Femur (tissue), 1 donor: ENCODE data around the gene C9orf43.

Experiments
- DNase-seq: peaks from one replicate; pipeline ENCODE4 v3.0.0-alpha.2; 2017

The C9orf43 gene

GRCh38 chr9:113468716-113469448 lies 58.3 kb downstream of the C9orf43 start:
- peak; percentile 72 for DNase-seq

DNA sequence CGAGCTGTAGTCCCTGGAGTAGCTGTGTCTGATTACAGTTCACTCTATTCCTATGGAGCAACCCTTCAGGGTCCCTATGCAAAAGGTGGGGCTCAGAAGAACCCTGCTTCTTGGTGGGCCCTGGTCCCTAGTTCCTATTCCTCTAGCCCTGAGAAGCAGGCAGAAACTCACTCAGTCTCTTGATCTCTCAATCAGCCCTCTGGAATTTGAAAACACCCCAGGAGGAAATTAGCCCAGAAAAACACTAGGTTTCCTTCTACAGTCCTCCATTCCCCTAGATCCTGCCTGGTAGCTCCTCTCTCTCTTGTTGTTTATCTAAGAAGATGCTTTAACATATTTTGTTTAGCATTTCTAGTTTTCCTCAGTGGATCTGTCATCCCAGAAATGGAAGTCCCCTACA lies 60.6 kb downstream of the C9orf43 start:
- DNase-seq, result no peak

DNA sequence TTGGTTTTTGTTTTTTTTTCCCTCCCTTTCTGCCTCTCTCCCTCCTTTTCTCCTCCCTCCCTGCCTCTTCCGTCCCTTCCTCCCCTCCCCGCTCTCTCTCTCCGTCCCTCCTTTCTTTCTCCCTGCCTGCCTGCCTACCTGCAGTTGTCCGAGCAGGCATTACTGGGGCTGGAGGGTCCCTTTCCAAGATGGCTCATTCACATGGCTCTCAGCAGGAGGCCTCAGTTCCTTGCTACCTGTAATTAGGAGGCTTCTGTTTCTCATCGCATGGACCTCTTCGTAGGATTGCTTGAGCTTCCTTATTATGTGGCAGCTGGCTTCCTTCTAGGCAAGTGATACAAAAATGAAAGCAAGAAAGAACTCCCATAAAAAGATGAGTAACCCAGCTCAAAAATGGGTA lies 61.0 kb downstream of the C9orf43 start:
- DNase-seq, result no peak

DNA sequence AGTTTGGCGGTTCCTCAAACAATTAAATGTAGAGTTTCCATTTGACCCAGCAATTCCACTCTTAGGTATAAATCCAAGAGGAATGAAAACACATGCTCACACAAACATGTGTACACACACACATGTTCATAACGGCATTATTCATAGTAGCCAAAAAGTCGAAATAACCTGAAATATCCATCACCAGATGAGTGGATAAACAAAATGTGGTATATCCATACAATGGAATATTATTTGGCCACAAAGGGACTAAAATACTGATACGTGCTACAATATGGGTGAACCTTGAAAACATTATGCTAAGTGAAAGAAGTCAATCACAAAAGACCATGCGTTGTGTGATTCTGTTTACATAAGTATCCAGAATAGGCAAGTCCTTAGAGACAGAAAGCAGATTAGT lies 61.7 kb downstream of the C9orf43 start:
- no peak for DNase-seq

DNA sequence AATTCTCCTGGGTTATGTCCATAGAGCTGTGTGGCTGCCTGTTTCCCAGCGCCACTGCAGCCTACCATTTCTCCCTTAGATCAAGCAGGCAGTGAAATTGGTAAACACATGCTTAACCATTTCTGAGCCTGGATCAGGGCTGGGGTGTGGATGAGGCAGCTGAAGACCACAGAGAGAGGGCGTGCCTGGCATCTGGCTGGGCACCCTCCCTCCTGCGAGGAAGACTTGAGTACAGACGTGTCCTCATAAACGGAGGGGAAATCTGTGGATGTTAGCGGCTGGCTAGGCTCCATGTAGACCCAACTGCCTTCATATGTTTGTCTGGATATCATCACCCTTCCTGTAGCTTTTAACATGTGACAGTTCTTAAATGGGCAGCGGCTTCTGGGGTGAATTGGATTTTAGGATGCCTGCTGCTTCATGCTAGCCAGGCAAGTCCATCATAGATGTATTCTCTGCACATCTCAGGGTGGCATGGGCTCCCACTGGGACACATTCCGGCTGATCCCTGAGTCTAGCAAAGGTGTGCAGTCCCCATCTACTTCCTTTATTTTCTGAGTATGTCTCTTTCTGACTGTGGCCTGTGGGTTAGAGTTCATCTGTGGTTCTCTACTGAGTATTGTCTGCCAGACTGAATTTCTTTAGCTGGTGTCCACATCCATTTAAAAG lies 63.9 kb downstream of the C9orf43 start:
- DNase-seq, result no peak

GRCh38 chr9:113475031-113475430 lies 64.5 kb downstream of the C9orf43 start:
- DNase-seq, result no peak

GRCh38 chr9:113475992-113476391 lies 65.4 kb downstream of the C9orf43 start:
- DNase-seq, result no peak

DNA sequence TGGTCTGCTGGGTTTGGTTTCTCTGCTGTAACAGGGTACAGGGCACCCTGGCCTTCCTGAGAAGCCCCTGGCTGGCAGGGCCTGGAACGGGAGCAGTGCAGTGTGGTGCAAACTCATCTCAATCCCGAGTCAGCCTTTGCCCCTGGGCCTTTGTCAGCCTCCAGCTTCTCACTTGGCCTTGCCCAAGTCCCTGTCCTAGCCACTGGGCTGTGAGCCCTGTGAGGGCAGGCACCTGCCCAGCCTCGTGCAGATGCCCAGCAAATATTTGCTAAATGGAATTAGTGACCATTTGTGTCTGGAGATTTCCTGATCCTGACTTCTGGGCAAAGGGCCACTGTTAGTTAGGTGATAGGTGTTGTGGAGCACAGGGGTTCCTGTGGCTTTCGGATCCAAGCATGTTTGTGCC lies 66.0 kb downstream of the C9orf43 start:
- no peak for DNase-seq

DNA sequence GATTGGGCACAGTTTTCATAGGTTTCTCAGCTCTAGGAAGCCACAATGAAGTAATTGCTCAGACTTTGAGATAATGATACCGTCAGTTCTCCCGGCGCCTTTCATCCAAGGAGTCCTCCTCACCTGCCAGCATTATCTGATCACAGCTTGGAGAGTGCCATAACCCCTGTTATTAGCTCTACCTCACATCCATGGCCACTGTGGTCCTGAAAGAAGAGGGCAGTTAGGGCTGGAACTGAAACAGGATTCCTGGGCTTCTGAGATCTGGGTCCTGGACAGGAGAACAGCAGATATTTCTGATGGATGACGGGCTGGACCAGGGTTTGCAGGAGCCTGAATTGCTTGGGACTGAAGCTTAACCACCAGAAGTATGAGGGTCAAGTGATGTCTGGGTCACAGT lies 66.5 kb downstream of the C9orf43 start:
- DNase-seq, result no peak

DNA sequence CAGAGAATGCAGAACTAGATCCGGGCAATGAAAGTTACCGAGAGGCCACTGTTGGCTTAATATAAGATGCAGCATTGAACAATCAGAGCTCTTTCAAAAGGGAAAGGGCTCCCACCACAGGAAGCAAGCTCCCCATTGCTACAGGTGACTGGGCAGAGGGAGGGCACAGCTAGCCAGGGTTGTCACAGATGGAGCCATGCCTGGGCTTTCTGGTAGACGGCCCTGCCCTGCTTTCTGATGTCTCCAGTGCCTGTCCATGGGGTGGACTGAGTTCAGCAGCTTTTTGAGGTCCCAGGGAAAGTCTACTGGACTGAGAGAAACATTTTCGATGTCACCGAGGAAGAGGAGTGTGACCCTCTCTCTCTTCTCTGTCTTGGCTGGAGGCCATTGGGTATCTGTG lies 67.1 kb downstream of the C9orf43 start:
- no peak for DNase-seq

DNA sequence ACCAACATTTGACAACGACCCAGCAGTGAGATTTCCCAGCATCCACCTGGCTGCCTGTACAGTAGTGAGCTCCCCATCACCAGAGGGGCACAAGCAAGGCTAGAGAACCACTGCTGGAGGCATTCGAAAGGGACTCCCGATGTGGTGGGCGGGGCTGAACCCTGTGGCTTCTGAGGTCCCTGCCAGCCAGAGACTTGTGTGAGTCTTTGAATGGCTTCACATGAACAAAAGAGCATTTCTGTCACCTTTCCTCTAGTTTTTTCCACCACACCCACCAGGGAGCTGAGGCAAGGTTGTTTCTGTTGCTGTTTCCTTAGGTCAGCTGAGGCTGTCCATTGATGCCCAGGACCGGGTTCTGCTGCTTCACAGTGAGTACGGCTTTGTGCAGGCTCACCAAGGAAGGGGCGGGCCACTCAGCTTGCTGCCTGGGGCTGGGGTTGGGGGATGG lies 68.7 kb downstream of the C9orf43 start:
- no peak for DNase-seq
